ENCODE measurements around the gene NTPCR.
A peak's percentile ranks its signal among the peaks of the same experiment; 100 is the strongest.

Gene NTPCR

DNA sequence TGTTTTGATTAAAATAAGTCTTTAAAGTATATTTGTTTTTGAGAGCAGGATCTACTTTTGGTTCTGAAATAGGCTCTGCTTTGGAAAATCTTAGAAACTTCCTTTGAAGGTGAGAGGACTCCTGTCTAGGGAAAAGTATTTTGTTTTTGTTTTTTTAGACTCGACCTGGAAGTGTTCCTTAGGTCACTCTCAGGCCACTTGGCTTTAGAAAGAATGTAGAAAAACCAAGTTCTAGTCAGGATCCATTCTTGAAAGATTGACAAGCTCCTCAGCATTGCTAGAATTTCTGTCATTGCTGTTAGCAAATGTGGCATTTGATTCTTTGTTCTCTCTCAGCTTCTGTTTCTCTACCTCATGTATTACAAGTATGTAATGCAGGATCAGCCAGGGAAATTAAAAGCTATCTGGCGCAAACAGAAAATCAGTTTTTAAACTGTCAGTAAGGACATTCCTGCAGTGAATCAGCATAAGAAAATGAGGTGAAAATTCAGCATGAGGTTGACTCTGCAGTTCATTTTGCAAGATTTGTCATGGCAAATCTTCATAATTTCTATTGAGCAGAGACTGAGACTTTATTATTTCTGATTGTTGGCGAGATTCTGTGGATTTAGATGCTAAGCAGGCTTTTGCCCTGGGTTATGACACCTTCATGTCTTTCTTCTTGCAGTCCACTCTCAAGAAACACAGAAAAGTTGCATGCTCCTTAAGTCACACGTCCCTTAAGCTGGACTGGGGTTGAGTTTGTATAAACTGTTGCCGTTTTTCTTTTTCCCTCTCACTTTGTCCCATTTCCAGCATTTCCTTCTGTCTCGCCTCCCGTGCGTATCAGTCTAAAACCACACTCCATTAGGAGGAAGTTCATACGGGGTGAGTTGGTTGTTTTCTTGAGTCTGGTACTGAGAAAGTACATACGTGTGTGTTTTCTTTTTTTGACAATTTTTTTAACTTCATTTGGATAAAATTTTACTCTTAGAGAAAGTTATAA lies 12.6 kb downstream of the NTPCR start:
- no peak for DNase-seq (ENCODE audit: low spot score)

- no peak for DNase-seq (ENCODE audit: low spot score)
These were observed 14.2 kb downstream of the NTPCR start for GRCh38 chr1:232964601-232965000.

DNA sequence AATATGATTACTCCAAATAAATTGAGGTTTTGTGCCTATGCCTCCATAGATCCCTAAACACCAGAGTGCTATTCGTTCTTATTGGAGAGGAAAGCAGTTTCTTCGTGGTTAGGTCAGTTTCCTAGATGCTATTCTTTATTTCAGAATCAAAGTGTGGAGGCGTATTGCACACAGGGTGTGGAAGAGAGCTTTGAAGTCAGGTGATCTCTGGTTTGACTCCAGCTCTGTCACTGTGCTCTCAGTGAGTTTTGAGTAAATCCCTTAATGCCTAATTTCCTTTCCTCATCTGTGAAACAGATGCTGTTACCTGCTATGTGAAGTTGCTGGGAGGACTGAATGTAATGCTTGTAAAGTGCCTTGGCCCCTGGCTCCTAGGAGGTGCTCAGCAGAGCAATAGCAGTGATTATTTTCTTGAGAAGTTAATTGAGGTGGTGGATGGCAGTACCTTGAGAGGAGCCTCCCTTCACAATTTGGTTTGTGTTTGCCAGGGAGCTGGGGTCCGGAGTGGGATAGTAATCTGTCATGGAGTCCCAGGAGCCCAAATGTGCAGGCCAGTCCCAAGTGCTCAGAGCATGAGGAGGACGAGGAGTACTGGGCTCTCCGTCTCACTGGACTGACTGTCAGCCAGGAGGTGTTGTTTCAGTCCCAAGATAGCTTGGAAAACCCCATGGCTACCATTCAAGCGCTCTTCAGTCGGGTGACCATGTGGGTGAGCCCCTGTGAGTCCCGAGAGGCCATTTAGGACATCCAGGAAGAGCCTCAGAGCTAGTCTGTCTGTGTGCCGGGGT lies 14.9 kb downstream of the NTPCR start:
- DNase-seq (ENCODE audit: low spot score), result no peak

- no peak for DNase-seq (ENCODE audit: low spot score)
These were observed 15.5 kb downstream of the NTPCR start for GRCh38 chr1:232965912-232966217.

GRCh38 chr1:232966663-232967062 lies 16.3 kb downstream of the NTPCR start:
- DNase-seq (ENCODE audit: low spot score), result no peak

- no peak for DNase-seq (ENCODE audit: low spot score)
These were observed 18.0 kb downstream of the NTPCR start for GRCh38 chr1:232968391-232968790.

DNA sequence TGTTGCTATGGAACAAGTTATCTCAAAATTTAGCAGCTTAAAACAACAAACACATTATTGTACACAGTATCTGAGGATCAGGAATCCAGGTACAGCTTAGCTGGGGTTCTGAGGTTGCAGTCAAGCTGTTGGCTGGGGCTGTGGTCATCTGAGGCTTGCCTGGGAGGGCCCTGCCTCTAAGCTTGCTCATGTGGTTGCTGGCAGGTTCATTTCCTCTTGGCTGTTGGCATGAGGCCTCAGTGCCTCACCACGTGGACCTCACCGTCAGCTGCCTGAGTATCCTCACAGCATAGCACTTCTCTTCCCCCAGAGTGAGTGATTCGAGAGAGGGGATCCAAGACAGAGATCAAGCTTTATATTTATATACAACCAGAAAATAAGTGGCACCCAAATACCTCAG lies 18.6 kb downstream of the NTPCR start:
- peak; percentile 54 for DNase-seq (ENCODE audit: low spot score)

DNA sequence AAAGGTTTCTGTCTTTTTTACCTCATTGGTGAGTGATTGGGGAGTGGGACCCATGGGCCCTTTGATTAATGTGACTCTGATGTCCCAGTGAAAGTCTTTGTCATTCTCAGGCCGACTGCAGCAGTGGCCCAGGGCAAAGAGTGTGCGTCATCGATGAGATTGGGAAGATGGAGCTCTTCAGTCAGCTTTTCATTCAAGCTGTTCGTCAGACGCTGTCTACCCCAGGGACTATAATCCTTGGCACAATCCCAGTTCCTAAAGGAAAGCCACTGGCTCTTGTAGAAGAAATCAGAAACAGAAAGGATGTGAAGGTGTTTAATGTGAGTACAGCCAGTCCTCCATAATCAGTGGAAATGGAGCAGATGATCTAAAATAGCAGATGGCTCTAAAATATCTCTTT lies 19.4 kb downstream of the NTPCR start:
- DNase-seq (ENCODE audit: low spot score), result no peak

DNA sequence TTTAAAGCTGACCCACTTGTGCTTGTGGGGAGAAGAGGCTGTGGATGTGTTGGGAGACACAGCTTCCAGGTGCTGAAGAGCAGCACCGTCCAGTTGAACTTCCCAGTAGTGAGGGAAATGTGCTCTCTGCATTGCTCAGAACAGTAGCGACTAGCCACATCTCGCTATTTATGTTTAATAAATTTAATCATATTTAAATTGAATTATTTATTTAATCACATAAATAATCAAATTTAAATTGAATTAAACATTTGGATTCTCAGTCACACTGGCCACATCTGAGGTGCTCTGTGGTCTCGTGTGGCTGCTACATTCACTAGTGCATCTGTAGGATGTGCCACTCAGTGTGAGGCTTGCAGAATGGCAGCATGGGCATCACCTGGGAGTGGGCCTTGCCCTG lies 20.1 kb downstream of the NTPCR start:
- DNase-seq (ENCODE audit: low spot score), result no peak

GRCh38 chr1:232973652-232974611 lies 23.5 kb downstream of the NTPCR start:
- no peak for DNase-seq (ENCODE audit: low spot score)

DNA sequence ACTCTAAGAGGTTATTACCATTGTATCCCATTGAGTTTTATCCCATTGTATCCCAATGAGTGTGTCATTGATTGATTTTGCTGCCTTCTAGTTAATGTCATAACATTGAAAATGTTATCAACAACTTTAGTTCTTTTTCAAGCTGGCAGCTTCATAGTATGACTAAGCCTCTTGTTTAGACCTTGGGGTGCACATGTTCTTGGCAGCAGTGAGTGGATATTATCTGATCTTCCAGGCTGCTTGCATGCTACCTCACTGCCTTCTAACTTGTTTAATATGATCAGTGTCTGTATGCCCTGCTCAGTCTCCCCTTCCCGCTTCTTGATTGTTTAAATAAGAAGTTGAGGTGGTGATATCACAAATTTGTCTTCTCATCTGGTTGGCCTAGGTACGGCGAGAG lies 24.6 kb downstream of the NTPCR start:
- no peak for DNase-seq (ENCODE audit: low spot score)

GRCh38 chr1:232978091-232978634 lies 27.8 kb downstream of the NTPCR start:
- no peak for DNase-seq (ENCODE audit: low spot score)

DNA sequence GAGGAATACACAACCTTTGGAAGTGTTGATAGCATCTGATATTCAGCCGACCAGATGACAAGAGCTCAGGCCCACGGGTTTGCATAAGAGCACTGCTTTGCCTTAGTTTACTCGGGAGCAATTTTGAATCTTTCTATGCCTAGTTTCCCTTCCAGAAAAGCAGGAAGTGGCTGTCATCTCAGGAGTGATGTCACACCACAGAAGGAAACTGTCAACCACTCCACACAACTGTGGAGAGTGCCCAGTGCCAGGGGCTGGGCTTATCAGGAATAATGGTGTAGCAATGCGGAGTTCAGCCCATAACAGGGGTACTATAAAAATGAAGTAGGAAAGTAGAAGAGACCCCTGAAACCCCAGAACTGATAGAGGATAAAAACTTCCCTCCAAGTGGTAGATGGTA lies 28.4 kb downstream of the NTPCR start:
- DNase-seq (ENCODE audit: low spot score), result no peak

GRCh38 chr1:232979558-232979957 lies 29.1 kb downstream of the NTPCR start:
- DNase-seq (ENCODE audit: low spot score), result no peak

GRCh38 chr1:232980355-232980978 lies 30.1 kb downstream of the NTPCR start:
- DNase-seq (ENCODE audit: low spot score), result peak; percentile 74

DNA sequence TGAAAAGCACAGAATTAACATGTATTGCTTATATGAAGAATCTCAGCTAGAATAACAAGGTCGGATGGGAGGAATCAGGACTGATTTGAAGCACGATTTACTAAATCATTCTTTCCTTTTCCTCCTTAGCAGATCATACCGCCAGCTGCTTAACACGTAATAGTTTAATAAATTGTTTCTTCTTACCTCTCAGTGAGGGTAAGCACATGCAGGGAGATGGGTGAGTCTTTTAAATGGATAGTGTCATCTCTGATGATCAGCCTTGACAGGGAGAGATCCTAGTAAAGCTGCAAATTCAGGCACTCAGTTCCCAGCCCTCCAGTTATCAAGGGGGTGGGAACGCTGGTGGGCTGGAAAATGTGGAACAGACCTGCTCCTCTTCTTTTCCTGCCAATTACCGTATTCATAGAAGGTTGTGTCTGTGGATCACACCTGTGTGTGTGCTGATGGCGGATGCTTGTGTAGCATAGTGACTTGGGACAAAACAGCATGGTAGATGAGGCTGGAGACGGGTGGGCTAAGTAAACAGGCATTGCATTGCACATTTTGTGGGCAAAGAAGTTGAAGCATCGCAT lies 30.7 kb downstream of the NTPCR start:
- DNase-seq (ENCODE audit: low spot score), result no peak

- no peak for DNase-seq (ENCODE audit: low spot score)
These were observed 32.0 kb downstream of the NTPCR start for GRCh38 chr1:232982238-232982944.

DNA sequence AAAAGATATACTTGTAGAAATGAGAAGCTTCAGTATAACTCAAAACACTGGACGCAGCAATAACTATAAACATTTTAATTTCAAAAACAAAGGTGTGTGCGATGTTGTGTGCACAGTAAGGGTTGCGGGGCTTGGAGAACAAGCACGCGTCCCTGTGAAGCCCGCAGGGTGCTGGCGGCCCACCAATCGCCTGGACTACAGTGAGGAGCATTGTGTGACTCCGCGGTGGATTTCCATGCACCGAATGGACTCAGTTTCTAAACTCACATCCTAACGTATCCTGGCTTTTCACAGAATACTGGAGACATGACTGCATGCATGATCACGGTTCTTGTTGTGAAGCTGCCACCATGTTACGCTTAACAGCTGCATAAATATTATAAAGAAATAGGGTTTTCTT lies 33.0 kb downstream of the NTPCR start:
- DNase-seq (ENCODE audit: low spot score), result no peak

DNA sequence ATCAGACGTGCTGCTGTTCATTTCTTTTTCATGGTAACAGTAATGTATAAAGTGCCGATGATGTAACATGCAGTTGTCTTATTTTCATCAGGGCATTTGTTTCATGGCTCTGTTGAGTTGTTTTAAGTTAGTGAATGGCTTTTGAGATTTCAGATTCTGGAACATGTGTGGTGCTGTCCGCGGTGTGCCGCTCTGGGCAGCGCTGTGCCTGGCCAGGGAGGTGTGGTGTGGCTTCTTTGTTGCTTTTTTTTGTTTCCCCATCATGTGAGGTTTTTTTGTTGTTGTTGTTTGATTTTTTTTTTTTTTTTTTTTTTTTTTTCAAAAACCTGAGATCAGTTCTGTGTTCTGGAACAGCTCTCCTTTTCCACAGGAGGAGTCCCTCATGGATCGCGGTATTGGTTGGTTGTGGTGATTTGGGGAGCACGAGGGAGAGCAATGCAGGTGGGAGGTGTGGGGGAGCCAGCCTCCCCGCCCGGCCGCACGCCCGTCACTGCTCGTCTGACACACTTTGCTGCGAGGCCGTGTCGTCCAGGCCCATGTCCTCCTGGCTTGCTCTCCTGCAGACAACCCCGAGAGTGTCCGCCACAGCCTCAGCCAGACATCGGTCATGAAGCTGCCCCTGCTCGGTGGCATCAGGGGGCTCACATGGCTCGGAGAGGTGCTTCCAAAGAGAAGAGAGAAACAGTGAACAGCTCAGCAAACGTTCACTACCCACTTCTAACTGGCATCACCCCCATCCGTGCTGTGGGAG lies 33.6 kb downstream of the NTPCR start:
- no peak for DNase-seq (ENCODE audit: low spot score)

Data from Ammon's horn (tissue), 1 donor.